Measurements from ENCODE around the gene ST3GAL3. TPM values are rescaled to one million over a fixed set of nuclear protein-coding genes. Genes with fewer than 3 reads are reported as not detected.

Gene ST3GAL3
- total and polyA plus RNA-seq, 10 of the 15 experiments (the other 5 are each of a cell fraction or from before 2014, with no cell fraction given), result 1.2 to 19.3 (median 11.0) TPM

DNA sequence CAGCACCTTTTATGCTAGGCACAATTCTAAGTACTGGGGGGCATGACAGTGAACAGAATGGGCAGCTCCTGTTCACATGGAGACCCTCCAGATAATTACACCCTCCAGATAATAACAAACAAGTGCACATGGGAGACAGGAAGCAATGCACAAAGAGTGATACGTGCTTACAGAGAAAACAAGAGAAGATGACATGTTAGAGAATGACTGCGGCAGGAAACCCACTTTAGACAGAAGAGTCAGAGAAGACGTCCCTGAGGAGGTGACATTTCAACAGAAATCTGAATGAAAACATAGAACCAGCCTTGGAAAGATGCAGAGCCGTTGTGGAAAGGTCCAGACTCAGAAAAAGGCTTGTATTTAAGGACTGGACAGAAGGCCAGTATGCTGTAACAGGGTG is 171.5 kb downstream of the ST3GAL3 start (continued):
- TF ChIP-seq, protein P1, sequence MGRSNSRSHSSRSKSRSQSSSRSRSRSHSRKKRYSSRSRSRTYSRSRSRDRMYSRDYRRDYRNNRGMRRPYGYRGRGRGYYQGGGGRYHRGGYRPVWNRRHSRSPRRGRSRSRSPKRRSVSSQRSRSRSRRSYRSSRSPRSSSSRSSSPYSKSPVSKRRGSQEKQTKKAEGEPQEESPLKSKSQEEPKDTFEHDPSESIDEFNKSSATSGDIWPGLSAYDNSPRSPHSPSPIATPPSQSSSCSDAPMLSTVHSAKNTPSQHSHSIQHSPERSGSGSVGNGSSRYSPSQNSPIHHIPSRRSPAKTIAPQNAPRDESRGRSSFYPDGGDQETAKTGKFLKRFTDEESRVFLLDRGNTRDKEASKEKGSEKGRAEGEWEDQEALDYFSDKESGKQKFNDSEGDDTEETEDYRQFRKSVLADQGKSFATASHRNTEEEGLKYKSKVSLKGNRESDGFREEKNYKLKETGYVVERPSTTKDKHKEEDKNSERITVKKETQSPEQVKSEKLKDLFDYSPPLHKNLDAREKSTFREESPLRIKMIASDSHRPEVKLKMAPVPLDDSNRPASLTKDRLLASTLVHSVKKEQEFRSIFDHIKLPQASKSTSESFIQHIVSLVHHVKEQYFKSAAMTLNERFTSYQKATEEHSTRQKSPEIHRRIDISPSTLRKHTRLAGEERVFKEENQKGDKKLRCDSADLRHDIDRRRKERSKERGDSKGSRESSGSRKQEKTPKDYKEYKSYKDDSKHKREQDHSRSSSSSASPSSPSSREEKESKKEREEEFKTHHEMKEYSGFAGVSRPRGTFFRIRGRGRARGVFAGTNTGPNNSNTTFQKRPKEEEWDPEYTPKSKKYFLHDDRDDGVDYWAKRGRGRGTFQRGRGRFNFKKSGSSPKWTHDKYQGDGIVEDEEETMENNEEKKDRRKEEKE (IDR thresholded peaks at IDR 0.05), result no peak
- TF ChIP-seq SPI1 (IDR thresholded peaks at IDR 0.05; ENCODE audit: borderline replicate concordance, insufficient read depth, low read depth, low read length) (no peak), FOXK2 (IDR thresholded peaks at IDR 0.05) (no peak), CREB1 (IDR thresholded peaks at IDR 0.05; ENCODE audit: low read depth) (no peak), TCF12 (IDR thresholded peaks at IDR 0.05; ENCODE audit: low read depth, low read length) (no peak), WRNIP1 (IDR thresholded peaks at IDR 0.05; ENCODE audit: borderline replicate concordance, low read depth, low read length) (no peak), NRF1 (conservative IDR thresholded peaks at IDR 0.05; ENCODE audit: low read depth, low read length) (no peak), BCL3 (IDR thresholded peaks at IDR 0.05; ENCODE audit: borderline replicate concordance, insufficient read depth, low read depth, low read length, poor library complexity, severe bottlenecking) (no peak), TCF3 (IDR thresholded peaks at IDR 0.05; ENCODE audit: borderline replicate concordance, insufficient read depth, low read depth, low read length) (no peak), EP300 (IDR thresholded peaks at IDR 0.05; ENCODE audit: borderline replicate concordance in 1 of 2, control insufficient read depth in 1 of 2, low read depth in 2 of 2, low read length in 2 of 2) (no peak), IKZF2 (IDR thresholded peaks at IDR 0.05) (no peak), SMC3 (IDR thresholded peaks at IDR 0.05; ENCODE audit: borderline replicate concordance, low read length) (no peak), NFIC (IDR thresholded peaks at IDR 0.05; ENCODE audit: low read depth, low read length) (no peak)

Data from GM12878 (cell line).